K562 (cell line): Measurements from ENCODE around the gene ACOT4. TPM values are rescaled to one million over a fixed set of nuclear protein-coding genes. Genes with fewer than 3 reads are reported as not detected.
A peak's percentile ranks its signal among the peaks of the same experiment; 100 is the strongest.

Source experiments
- ATAC-seq: fragments of 200-7000 bp; cut with Tn5 transposase; 3 replicates; pipeline ENCODE4 v1.9.1; 2020; ENCODE audit warnings: moderate library complexity
- BruUV-seq: library from RNA; stranded (reverse); fragments of 400-500 nt; replicated peaks from 2 replicates; lab custom pipeline; 2021; lab: Mats Ljungman, UMichigan
- CTCF ChIA-PET: fragments of 300-600 bp; formaldehyde crosslinking; extraction: SDS; loops from one replicate; lab custom pipeline; 2021; ENCODE audit warnings: low intra/inter-chr PET ratio; lab: Yijun Ruan, JAX
- POLR2A ChIA-PET: fragments of 300-600, 350-650 bp; sonication (Branson Sonifier 250); formaldehyde crosslinking; extraction: SDS; loops from one replicate; lab custom pipeline; 2021; ENCODE audit warnings: antibody characterized with exemption, inconsistent platforms; lab: Yijun Ruan, JAX
- DNase-seq, 4 experiments: peaks; one replicate each; pipeline versions ENCODE4 v3.0.0 to v3.0.0-alpha.2; 2011 to 2018; ENCODE audit warnings: low spot score in 3 of 4, mixed read lengths in 3 of 4; ENCODE audit errors: extremely low read depth in 1 of 4
- FAIRE-seq: peaks from 2 replicates; lab custom pipeline; 2011; peaks lifted over from hg19 to GRCh38; lab: Jason Lieb, UNC
- H2AFZ ChIP-seq: 2 replicates; pipeline ENCODE4 v1.6.0; 2011; ENCODE audit warnings: low read depth, low read length, control low read depth, inconsistent platforms
- H3K27ac ChIP-seq: fragments of 200-600 bp; 3 replicates; pipeline ENCODE4 v1.8.0; 2011; ENCODE audit warnings: low read depth, mild to moderate bottlenecking, control low read depth, inconsistent platforms, low read length, moderate library complexity, mixed read lengths; ENCODE audit errors: extremely low read depth
- H3K27me3 ChIP-seq, 2 experiments: fragments of 300-600 bp in 1 of 2; 2 replicates in 1 of 2; 3 replicates in 1 of 2; pipeline versions ENCODE4 v1.6.0 to v1.8.0; 2011; ENCODE audit warnings: inconsistent platforms in 2 of 2, low read length in 2 of 2, mild to moderate bottlenecking in 1 of 2, mixed read lengths in 1 of 2, moderate library complexity in 1 of 2; ENCODE audit not compliant: control insufficient read depth in 2 of 2, insufficient read depth in 2 of 2
- H3K36me3 ChIP-seq: fragments of 300-600 bp; 3 replicates; pipeline ENCODE4 v1.8.0; 2011; ENCODE audit warnings: mild to moderate bottlenecking, low read length, inconsistent platforms; ENCODE audit not compliant: control insufficient read depth, insufficient read depth
- H3K4me1 ChIP-seq, 2 experiments: fragments of 200-600 bp in 1 of 2; replicated peaks in 1 of 2; 2 replicates in 1 of 2; 3 replicates in 1 of 2; pipeline versions ENCODE4 v1.5.1 to v1.8.0; 2011; ENCODE audit warnings: inconsistent platforms in 2 of 2, low read length in 2 of 2, mild to moderate bottlenecking in 1 of 2, mixed read lengths in 1 of 2, moderate library complexity in 1 of 2; ENCODE audit not compliant: control insufficient read depth in 2 of 2, insufficient read depth in 2 of 2
- H3K4me2 ChIP-seq: 2 replicates; pipeline ENCODE4 v1.6.1; 2011; ENCODE audit warnings: low read length, control low read depth, inconsistent platforms, mixed read lengths; ENCODE audit not compliant: insufficient read depth
- H3K4me3 ChIP-seq: fragments of 200-600 bp; sonication (generic), shearing (Covaris generic); 2 replicates; pipeline ENCODE4 v1.5.1; 2016; ENCODE audit warnings: control low read depth, inconsistent platforms
- H3K79me2 ChIP-seq: fragments of 200-600 bp; 3 replicates; pipeline ENCODE4 v1.8.0; 2011; ENCODE audit warnings: low read length, inconsistent platforms; ENCODE audit not compliant: control insufficient read depth, insufficient read depth
- H3K9ac ChIP-seq, 2 experiments: 2 replicates each; pipeline versions ENCODE4 v1.6.0 to v1.6.1; 2011; ENCODE audit warnings: low read depth in 2 of 2, low read length in 2 of 2, control low read depth in 1 of 2, inconsistent platforms in 1 of 2, mild to moderate bottlenecking in 1 of 2, mixed read lengths in 1 of 2; ENCODE audit not compliant: insufficient read depth in 1 of 2
- H3K9me1 ChIP-seq: one replicate; pipeline ENCODE4 v1.6.0; 2011; ENCODE audit warnings: inconsistent platforms, mild to moderate bottlenecking, low read length, moderate library complexity; ENCODE audit not compliant: control insufficient read depth, insufficient read depth
- H3K9me3 ChIP-seq: replicated peaks from 2 replicates; pipeline ENCODE4 v1.5.1; 2011; ENCODE audit warnings: low read depth, low read length, inconsistent platforms; ENCODE audit not compliant: control insufficient read depth, insufficient read depth
- H4K20me1 ChIP-seq: replicated peaks from 2 replicates; pipeline ENCODE4 v1.6.1; 2011; ENCODE audit warnings: low read length, inconsistent platforms, mixed read lengths; ENCODE audit not compliant: control insufficient read depth, insufficient read depth
- ARID1B ChIP-seq: fragments of 450-650 bp; IDR thresholded peaks from 2 replicates; pipeline ENCODE4 v1.6.1; 2016; ENCODE audit warnings: antibody characterized with exemption, mild to moderate bottlenecking, inconsistent platforms
- ATF4 ChIP-seq: fragments of 450-650 bp; formaldehyde crosslinking; IDR thresholded peaks from 2 replicates; pipeline ENCODE4 v1.4.0; 2022; ENCODE audit warnings: mild to moderate bottlenecking, moderate library complexity
- ETS2 ChIP-seq: IDR thresholded peaks from 2 replicates; pipeline ENCODE4 v1.6.1; 2016; ENCODE audit warnings: borderline replicate concordance, missing genetic modification characterization, mild to moderate bottlenecking, moderate library complexity, missing compliant biosample characterization; ENCODE audit not compliant: poor library complexity, severe bottlenecking
- FOXP4 ChIP-seq: sonication (generic); formaldehyde crosslinking; IDR thresholded peaks from 2 replicates; pipeline ENCODE4 v1.8.0; 2022; ENCODE audit warnings: mild to moderate bottlenecking, missing genetic modification reagents, borderline replicate concordance
- GTF2B ChIP-seq: IDR thresholded peaks from 2 replicates; pipeline ENCODE4 v1.6.1; 2011; ENCODE audit not compliant: insufficient read length; ENCODE audit errors: extremely low read depth
- MXI1 ChIP-seq: IDR thresholded peaks from 2 replicates; pipeline ENCODE4 v1.6.1; 2011; ENCODE audit warnings: low read depth, mild to moderate bottlenecking, improper control_type of control experiment, low read length
- PCBP2 ChIP-seq: fragments of 200-400 bp; formaldehyde crosslinking; IDR thresholded peaks from 2 replicates; pipeline ENCODE4 v1.6.1; 2018; ENCODE audit warnings: low read length, low read depth, mild to moderate bottlenecking, moderate library complexity; ENCODE audit not compliant: poor library complexity, severe bottlenecking
- SIN3A ChIP-seq, 2 experiments: fragments of 150-350 bp in 1 of 2; IDR thresholded peaks; 2 replicates each; pipeline ENCODE4 v1.6.1; 2011 to 2016; ENCODE audit warnings: borderline replicate concordance in 2 of 2, low read depth in 2 of 2, low read length in 2 of 2, mild to moderate bottlenecking in 2 of 2, moderate library complexity in 2 of 2; ENCODE audit not compliant: control insufficient read depth in 1 of 2
- TAF1 ChIP-seq: IDR thresholded peaks from 2 replicates; pipeline ENCODE4 v1.6.1; 2011; ENCODE audit warnings: mild to moderate bottlenecking, low read length, moderate library complexity; ENCODE audit not compliant: insufficient read depth, control insufficient read depth, severe bottlenecking; ENCODE audit errors: extremely low read depth
- TFAP4 ChIP-seq: sonication (generic); formaldehyde crosslinking; IDR thresholded peaks from 2 replicates; pipeline ENCODE4 v1.8.0; 2022; ENCODE audit warnings: missing genetic modification reagents, mild to moderate bottlenecking, moderate library complexity, borderline replicate concordance
- ZBTB49 ChIP-seq: sonication (generic); formaldehyde crosslinking; IDR thresholded peaks from 2 replicates; pipeline ENCODE4 v1.8.0; 2022; ENCODE audit warnings: missing genetic modification reagents, mild to moderate bottlenecking, borderline replicate concordance
- ZNF551 ChIP-seq: fragments of 250-450 bp; sonication (Bioruptor Pico); IDR thresholded peaks from 2 replicates; pipeline ENCODE4 v1.5.0; 2021; ENCODE audit warnings: mild to moderate bottlenecking, moderate library complexity
- WGBS: fragments of 100-300 bp; shearing (Covaris generic); methylation state at CpG from one replicate; pipeline ENCODE4 v1.1.6; 2016; ENCODE audit warnings: low coverage, mixed read lengths; ENCODE audit not compliant: insufficient coverage; ENCODE audit errors: missing lambda C conversion rate; 5-methylcytosine and 5-hydroxymethylcytosine counted together
- in situ Hi-C: fragments of 300-500 bp; cut with MboI; formaldehyde crosslinking; loops from 4 replicates; pipeline ENCODE4 v1.15.0; 2018; ENCODE audit warnings: inconsistent platforms, mixed read lengths
- intact Hi-C: fragments of 100-400 bp; cut with micrococcal nuclease; formaldehyde crosslinking; loops from 2 replicates; pipeline ENCODE4 v1.14.2; 2022
- polyA plus RNA-seq, 8 experiments: library from polyadenylated mRNA; depleted of rRNA in 4 of 8; stranded (reverse) in 5 of 8; unstranded in 3 of 8; fragments of >200 nt; fragmentation: Nextera tagmentation in 2 of 8; fragmentation: Illumina TruSeq in 1 of 8; extraction: Ambion mirVana in 2 of 8; extraction: Trizol in 1 of 8; gene quantifications; 2 replicates each; pipeline versions ENCODE4 v1.2.1 to v1.2.3, GENCODE V29; 2011 to 2014; ENCODE audit warnings: inconsistent platforms in 1 of 8, missing spikeins in 1 of 8
- total RNA-seq, 7 experiments: library from RNA; depleted of rRNA in 6 of 7; stranded (reverse); fragments of >200 nt in 6 of 7; fragmentation: Illumina TruSeq in 2 of 7; extraction: Trizol in 2 of 7; gene quantifications; 2 replicates each; pipeline versions ENCODE4 v1.2.1 to v1.2.3, GENCODE V29; 2011 to 2021; ENCODE audit warnings: low replicate concordance in 1 of 7

ACOT4 gene
- total and polyA plus RNA-seq, 9 of the 15 experiments (the other 6 are each of a cell fraction or from before 2014, with no cell fraction given) = not detected

GRCh38 chr14:73625706-73626105 lies 34.0 kb downstream of the ACOT4 start (continued):
- no peak for TF ChIP-seq MXI1
- TF ChIP-seq ZNF551 (CRISPR knock-in tag) = no peak
- TF ChIP-seq ARID1B = no peak
- no peak for TF ChIP-seq ZBTB49
- no peak for TF ChIP-seq FOXP4
- TF ChIP-seq ETS2 (tag) = no peak

GRCh38 chr14:73627151-73627558 lies 35.5 kb downstream of the ACOT4 start:
- ChIA-PET CTCF (no interaction called here), POLR2A (no interaction called here)
- intact Hi-C loops = no loop called here
- Histone ChIP-seq H3K4me3 (no peak overlapping the region), H3K9ac (no peak overlapping the region), H3K36me3 (no peaks in the 10 kb centered on the region), H4K20me1 (no peaks in the 10 kb centered on the region), H3K4me2 (no peak overlapping the region), H3K79me2 (no peaks in the 10 kb centered on the region), H3K27me3 (no peaks in the 10 kb centered on the region), H2AFZ (peak overlapping the region; percentile 40; the same call in 1 of the 2 replicates), H3K4me1 (peaks cover 0 to 8% of the 10 kb centered on the region in 2 experiments; a peak in 3 of 5 replicates), H3K9me1 (no peaks in the 10 kb centered on the region), H3K27ac (no peak overlapping the region), H3K9me3 (no peaks in the 10 kb centered on the region)
- BruUV-seq = no TSS peak
- WGBS = 21% methylated on average over 2 of the region's 2 CpGs
- no peak for ATAC-seq
- in situ Hi-C loops = loop anchor here (5.0 kb wide), 1 partner anchor 115 kb away; no protein-coding TSS in a partner anchor
- FAIRE-seq = peak; percentile 32
- no peak for DNase-seq
- TF ChIP-seq TAF1 = no peak
- no peak for TF ChIP-seq TFAP4 (CRISPR knock-in tag)
- TF ChIP-seq GTF2B = no peak
- no peak for TF ChIP-seq ATF4 (CRISPR knock-in tag)
- no peak for TF ChIP-seq PCBP2
- TF ChIP-seq SIN3A (IDR thresholded peaks at IDR 0.05; ENCODE audit: borderline replicate concordance in 2 of 2, control insufficient read depth in 1 of 2, low read depth in 2 of 2, low read length in 2 of 2) = no peak
